GM19328 (cell line): ENCODE data around the gene PGBD1.
"Not testable (repeated sequence)": the region's sequence is repeated elsewhere in the genome, so short reads cannot be mapped to it uniquely, and the experiment has no call there.

Source experiments
- ATAC-seq: cut with Tn5 transposase; IDR thresholded peaks from one replicate; pipeline ENCODE4 v1.9.1; 2021; ENCODE audit warnings: mild to moderate bottlenecking, moderate library complexity; ENCODE audit not compliant: unreplicated experiment

PGBD1 gene

DNA sequence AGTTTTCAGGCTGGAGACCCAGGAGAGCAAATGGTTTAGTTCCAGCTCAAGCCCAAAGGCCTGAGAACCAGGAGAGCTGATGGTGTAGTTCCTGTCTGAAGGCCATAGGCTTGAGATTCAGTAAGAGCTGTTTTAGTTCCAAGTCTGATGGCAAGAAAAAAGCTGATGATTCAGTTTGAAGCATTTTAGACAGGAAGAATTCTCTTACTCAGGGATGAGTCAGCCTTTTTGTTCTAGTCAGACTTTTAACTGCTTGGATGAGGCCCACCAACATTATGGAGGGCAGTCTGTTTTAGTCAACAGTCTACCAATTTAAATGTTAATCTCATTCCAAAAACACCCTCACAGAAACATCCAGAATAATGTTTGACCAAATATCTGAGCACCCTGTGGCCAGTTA lies 11.9 kb upstream of the PGBD1 start:
- no peak for ATAC-seq

DNA sequence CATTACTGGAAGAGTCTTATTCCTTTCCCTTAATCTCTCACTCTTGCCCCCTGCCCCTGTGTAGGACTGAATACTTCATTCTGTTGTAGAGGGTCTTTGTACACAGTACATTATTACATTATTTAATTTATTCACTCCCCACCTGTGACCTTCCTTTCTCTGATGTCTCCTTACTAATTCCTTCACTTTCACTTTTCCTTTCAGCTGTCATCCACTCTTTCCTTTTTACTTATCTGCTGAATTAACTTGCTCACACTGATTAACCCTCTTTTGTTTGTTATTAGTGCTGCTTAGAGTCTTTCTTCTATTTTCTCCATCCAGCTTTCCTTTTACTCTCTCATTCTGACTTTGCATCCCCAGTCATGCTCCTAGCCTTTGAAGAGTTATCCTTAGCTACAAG lies 6.5 kb upstream of the PGBD1 start:
- ATAC-seq = no peak

DNA sequence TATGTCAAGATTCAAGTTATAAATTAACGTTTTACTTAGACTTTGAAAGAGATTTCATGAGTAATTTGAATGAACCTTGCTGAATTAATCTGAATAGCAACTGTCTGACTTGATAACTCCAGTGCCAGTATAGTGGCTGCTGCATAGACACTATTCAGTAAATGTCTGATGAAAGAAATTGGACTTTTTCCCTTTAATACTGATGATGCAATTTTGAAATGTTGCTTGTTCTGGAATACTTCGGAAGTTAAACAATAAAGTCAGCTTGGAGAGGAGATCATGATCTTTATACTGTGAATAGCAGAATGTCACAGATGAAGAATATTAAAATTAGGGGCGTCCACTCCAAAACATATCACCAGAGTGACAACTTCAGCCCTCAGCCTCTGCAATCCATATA lies 3.6 kb upstream of the PGBD1 start:
- no peak for ATAC-seq

DNA sequence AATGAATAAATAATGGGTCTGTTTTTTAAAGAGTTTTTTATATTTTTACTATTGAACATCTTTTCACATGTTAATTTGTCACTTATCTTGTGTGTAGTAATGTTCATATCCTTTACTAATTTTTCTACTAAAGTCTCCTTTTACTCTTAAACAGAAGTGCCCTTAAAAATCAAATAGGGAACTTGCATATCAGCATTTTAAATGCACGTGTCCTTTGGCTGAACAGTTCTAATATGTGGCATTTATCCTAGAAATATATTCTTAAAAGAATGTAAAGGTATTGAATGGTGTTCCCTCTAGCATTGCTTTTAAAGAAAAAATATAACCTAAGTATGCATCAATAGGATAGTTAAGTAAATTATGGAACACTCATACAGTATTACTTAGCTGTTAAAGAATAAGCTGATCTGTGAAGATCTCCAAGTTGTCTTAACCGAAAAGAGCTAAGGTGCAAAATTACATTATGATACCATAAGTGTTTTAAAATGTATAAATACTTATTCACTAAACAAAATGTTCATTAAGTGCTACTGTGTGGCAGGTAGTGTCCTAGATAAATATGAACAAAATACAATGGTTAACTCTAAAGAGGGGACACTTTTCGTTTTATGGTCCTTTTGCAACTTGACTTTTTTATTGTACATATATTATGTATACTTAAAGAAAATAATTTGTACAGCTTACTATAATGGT lies 631 bp upstream of the PGBD1 start:
- no peak for ATAC-seq

DNA sequence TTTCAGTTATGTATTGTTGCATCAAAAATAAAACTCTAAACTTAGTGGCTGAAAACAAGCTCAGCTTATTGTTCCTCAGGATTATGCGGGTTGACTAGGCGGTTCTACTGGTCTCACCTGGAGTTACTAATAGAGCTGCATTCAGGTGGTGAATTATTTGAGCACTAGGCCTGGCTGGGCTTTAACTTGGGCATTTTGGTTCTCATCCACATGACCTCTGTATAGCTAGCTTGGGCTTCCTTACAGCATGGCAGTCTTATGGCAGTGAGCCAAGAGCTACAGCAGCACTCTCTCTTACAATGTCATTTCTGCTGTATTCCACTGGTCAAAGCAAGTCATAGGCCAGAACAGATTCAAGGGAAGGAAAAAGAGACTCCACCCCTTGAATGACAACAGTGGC lies 1.6 kb downstream of the PGBD1 start:
- ATAC-seq = no peak

DNA sequence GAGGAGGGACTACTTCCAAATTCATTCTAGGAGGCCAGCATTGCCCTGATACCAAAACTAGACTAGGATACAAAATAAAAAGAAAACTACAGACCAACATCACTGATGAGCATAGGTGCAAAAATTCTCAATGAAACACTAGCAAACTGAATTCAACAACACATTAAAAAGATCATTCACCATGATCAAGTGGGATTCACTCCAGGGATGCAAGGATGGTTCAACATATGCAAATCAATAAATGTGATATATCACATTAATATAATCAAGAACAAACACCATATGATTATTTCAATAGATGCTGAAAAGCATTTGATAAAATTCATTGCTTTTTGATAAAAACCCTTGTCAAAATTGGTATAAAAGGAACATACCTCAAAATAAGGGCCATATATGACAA lies 10.2 kb downstream of the PGBD1 start:
- no peak for ATAC-seq

DNA sequence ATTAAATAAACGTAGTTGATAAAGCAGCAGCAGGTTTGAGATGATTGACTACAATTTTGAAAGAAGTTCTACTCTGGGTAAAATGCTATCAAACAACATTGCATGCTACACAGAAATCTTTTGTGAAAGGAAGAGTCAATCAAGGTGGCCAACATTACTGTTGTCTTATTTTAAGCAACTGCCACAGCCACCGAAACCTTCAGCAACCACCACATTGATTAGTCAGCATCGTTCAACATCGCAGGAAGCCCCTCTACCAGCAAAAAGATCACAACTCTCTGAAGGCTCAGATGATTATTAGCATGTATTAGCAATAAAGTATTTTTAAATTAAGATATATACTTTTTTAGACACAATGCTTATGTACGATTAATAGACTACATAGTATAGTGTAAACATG lies 14.0 kb downstream of the PGBD1 start:
- no peak for ATAC-seq

DNA sequence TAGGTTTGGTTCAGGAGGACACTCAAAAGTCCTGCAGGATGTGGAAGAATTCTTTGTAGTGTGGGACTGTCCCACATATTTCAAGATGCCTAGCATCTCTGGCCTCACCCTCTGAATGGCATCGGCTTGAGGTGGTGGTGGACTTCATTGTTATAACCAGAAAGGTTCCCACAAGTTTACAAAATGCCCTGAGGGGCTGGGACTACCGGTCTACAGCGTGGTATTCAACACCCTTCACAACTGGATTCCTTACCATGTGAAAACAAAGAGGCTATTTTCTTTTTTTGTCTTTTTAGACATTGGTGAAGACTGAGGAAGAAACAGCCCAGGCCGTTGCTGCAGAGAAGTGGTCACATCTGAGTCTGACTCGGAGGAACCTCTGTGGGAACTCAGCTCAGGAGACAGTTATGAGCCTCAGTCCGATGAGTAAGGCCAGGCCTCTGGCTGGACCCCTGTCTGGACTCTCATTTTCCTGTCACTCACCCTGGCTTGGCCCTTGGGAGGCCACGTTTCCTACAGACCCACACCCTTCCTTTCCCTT lies 15.2 kb downstream of the PGBD1 start:
- ATAC-seq = no peak

DNA sequence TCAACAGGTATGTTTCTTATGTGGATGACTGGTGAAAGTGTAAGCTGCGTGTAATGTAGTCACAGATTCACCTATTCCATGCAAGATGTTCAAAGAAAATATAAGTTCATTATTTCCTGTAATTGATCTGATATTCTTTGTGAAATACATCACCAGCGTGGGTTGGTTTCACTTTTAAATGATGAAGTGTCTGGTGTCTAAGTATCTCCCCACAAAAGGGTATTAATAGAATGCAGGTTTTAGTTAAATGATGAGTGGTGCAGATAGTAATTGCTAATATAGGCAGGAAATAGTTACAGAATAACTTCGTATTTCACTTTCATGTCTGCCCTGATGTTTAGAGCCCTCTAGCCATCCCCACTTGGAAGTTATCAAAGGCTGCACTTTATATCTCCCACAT lies 22.2 kb downstream of the PGBD1 start:
- ATAC-seq = peak; percentile 79

DNA sequence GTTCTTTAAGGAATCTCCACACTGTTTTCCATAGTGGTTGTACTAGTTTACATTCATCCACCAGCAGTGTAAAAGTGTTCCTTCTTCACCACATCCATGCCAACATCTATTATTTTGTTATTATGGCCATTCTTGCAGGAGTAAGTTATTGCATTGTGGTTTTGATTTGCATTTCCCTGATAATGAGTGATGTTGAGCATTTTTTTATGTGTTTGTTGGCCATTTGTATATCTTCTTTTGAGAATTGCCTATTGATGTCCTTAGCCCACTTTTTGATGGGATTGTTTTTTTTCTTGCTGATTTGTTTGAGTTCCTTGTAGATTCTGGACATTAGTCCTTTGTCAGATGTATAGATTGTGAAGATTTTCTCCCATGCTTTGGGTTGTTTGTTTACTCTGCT lies 25.0 kb downstream of the PGBD1 start:
- ATAC-seq = not testable (repeated sequence)

DNA sequence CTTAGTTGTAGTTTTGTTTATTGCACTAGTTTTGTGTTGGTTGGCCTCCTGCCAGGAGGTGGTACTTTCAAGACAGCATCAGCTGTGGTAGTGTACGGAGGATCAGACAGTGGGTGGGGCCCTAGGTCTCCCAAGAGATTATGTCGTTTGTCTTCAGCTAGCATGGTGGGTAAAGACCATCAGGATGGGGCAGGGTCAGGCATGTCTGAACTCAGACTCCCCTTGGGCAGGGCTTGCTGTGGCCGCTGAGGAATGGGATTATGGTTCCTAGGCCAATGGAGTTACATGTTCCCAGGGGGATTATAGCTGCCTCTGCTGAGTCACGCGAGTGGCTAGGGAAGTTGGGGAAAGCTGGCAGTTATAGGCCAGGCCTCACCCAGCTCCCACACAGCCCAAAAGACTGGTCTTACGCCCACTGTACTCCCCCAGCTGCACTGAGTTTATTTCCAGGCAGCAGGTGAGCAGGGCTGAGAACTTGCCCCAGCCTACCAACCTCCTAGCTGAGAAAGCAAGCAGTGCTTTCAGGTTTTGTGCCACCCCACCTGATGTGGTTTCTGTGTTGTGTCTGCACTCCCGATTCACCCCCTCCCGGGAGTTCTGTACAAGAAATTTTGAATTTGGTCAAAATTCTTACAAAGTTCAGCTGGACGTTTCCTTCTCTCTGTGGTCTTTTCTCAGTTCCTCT lies 29.9 kb downstream of the PGBD1 start:
- no peak for ATAC-seq

DNA sequence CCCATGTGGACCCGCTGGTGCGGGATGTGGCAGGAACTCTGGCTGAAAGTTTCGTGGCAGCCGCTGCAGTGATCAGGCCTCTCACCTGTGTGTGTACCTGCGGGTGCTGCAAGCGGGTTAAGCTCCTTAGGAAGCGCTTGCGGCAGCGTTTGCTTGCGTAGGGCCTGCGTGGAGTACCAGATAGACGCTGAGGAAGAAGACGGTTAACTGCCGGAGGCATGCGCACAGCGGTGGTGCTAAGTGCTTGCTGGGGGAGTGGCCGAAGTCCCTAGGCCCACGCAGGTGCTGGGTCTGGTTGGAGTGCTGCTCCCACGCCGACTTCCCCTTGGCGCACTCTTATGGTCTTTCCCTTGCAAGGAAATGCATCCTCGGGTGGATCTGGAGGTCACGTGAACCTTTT lies 31.6 kb downstream of the PGBD1 start:
- ATAC-seq = no peak

DNA sequence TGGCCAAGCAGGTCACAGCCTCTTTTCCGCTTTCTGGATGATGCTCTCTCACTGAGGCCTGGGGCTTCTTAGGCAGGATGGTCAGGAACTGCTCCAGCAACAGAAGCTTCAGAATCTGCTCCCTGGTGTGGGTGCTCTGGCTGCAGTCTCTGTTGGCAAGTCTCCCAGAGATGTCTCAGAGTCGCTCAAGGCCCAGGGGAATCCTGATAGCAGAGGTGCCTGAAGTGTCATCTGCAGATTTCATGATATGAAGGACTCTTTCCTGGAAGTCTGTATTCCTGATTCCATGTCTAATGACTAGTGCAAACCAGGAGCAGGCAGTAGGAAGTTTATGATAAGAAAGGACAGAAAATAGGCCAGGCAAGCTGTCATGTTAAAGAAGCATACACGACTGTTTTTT lies 34.3 kb downstream of the PGBD1 start:
- no peak for ATAC-seq

DNA sequence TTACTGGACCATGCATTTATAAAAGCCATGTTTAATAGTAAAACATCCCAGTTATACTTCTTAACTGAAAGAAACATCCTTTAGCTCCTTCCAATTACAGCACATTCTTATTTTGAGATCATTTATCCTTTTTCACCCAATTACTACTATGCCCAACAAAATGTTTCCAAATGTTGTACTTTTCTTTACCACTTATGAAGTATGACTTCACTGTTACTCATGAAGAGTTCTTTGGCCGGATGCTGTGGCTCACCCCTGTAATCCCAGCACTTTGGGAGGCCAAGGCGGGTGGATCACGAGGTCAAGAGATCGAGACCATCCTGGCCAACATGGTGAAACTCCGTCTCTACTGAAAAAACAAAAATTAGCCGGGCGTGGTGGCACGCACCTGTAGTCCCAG lies 36.5 kb downstream of the PGBD1 start:
- not testable (repeated sequence) for ATAC-seq

DNA sequence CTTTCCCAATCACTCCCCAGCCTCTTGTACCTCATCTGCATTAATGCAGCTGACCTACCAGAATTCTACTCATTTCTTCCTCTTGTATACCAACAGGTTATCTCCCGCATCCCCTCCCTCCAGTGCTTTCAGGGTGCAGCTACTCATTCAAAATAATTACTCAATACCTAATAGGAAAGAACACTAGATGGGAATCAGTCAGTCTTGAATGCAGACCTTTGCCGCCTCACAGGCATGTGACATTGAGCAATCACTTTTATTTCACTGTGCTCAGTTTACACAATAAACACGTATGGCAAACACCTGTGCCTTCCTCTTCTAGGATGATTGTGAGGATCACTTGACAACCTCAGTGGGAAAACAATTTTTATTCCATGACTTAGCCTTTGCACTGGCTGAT lies 41.3 kb downstream of the PGBD1 start:
- no peak for ATAC-seq

DNA sequence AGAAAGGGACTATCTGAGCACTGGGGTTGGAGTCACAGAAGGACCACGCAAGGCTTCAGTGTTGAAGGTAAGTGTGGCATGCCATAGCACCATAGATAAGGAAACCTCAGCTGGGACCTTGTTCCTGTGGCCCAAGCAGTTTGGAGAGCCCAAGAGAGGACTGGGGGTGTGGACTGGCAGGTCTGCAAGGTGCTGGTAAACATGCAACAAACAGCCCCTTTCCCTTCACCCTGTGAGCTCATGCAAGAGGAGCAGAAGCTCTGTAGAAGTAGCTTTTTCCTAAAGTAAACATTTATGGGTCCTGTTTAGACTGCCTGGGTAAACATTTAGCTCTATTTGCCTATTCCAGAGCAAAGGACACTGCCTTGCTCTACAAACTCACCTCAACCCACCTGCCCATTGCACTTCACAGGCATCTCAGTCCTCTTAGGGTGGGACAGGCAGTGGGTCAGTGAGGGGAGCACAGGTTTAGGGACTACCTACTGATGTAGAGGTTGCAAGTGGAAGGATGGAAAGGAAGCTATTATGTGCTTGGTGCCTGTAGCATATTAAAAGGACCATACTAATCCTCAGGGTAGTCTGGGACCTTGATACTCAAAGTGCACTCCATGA lies 42.5 kb downstream of the PGBD1 start:
- no peak for ATAC-seq

DNA sequence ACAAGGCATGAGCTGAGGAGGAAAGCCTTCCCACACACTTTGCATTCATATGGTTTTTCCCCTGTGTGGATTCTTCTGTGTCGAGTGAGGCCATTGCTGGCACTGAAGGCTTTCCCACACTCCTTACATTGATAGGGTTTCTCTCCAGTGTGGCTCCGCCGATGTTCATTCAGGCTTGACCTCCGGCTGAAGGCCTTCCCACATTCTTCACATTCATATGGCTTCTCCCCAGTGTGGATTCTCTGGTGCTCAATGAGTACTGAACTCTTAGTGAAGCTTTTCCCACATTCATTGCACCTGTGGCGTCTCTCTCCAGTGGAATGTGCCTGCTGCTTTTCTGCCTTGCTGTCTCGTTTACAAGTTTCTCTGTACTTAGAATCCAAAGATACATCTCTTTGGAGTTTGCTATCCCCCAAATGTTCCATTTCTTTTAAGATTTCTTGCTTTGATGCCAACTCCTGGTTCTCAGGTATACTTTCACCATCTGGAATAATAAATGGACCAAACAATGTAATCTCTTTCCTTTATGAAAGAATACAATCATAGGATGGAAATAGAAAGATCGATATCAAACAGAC lies 45.1 kb downstream of the PGBD1 start:
- no peak for ATAC-seq

DNA sequence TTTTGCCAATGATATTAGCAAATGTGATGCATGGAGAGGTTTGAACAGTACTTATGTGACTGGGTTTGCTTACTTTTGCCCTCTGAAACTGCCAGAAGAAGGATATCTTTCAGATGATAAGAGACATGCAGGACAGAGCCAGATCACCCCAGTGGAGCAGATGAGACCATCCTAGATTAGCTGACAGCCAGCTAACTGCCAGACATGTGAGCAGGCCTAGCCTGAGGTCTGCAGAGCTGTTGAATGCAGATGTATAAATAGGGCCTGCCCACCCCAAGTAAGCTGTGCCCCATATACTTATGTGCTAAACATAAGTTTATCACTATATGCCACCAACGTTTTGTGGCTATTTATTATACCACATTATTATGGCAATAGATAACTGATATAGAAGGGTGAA lies 48.7 kb downstream of the PGBD1 start:
- ATAC-seq = no peak

DNA sequence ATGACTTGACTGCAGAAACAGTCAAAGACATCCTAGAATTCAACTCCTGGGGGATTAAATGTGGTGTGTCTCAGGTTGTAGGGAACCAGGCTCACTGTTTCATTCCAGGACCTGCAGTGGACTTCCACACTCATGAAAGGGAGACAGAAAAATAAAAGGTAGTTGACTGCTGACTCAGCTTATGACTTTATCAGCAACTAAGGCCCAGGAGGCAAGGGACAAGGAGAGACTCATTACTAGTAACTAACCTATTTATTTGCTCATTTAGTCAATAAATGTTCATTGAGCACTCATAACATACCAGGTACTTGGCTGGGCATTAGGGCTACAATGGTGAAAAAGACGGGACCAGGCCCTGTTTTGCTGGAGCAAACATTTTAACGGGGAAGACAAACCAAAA lies 51.7 kb downstream of the PGBD1 start:
- no peak for ATAC-seq

DNA sequence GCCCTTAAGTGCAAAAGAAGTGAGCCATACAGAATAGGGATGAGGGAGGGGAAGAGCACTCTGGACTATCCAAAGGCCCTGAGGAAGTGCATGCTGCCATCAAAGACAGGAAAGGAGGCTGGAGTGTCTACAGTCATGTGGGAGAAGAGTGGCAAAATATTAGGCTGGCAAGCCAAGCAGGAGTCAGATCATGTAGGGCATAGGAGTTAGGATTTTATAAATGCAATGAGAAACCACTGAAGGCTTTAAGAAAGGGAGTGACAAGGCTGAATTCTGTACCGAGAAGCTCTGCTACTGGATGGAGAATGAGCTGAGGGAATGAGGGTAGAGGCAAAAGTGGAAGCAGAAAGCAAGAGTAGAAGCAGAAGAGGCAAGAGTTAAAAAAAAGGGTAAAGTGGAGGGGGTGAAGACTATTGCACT lies 52.2 kb downstream of the PGBD1 start:
- no peak for ATAC-seq

DNA sequence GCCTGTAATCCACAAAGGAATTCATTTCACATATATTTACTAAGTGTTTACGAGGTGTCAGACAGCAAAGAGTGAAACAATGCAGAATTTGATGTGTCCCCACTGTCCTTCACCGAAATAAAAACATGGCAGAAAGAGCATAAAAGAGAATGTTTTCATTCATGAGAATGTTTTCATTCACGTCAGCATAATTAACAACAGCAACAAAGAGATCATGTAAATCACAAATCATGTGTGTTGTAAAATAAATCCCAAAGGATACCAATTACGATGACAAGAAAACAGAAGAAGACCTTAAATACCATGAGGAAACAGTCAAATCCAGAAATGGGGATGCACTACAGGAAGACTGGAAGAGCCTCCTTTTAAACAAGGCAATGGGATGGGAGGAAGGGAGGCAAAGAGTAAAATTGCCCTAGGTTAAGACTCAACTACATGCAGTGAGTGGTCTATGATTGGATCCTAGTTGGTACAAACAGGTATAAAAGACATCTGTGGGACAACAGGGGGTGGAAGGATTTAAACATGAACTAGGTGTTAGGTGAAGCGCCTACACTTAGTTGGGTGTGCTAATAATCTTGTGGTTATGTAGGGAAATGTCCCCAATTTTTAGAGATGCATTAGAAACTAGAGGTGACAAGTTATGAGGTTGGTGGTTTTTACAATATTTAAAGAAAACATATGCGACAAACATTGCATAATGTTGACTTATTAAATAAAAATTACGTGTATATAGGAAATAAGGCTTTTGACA lies 53.1 kb downstream of the PGBD1 start:
- no peak for ATAC-seq
